ENCODE data around the gene TEPSIN.

- TF ChIP-seq EZH2 (IDR thresholded peaks at IDR 0.05; ENCODE audit: borderline replicate concordance, low read length) (no peak), CTCF (conservative IDR thresholded peaks at IDR 0.05 in 1 of 2, IDR thresholded peaks at IDR 0.05 in 1 of 2; ENCODE audit: extremely low read depth in 1 of 2, insufficient read depth in 1 of 2, low read depth in 1 of 2, low read length in 2 of 2) (no peak)
Observed at GRCh38 chr17:81240761-81241160, 1.9 kb upstream of the TEPSIN start.
